Thoracic aorta (tissue), 2 donors: Measurements from ENCODE around the gene CUBN. TPM values are rescaled to one million over a fixed set of nuclear protein-coding genes. Genes with fewer than 3 reads are reported as not detected.
A peak's percentile ranks its signal among the peaks of the same experiment; 100 is the strongest.

ENCODE experiments used
- ATAC-seq: fragments of 150-250 bp; one replicate; pipeline ENCODE4 v1.8.0; 2017; ENCODE audit warnings: low read depth; ENCODE audit not compliant: insufficient number of reproducible peaks, low FRiP score
- DNase-seq: peaks from one replicate; pipeline ENCODE4 v3.0.0-alpha.2; 2020; ENCODE audit warnings: low spot score
- H3K27ac ChIP-seq, 2 donors: fragments of 200-600 bp; sonication (generic); 1 replicate in 1 of 2; 2 replicates in 1 of 2; pipeline ENCODE4 v1.5.1; 2016; ENCODE audit warnings: mild to moderate bottlenecking in 2 of 2, moderate library complexity in 2 of 2
- H3K27me3 ChIP-seq: fragments of 200-600 bp; sonication (generic); replicated peaks from 2 replicates; pipeline ENCODE4 v1.6.0; 2016; ENCODE audit warnings: mild to moderate bottlenecking; ENCODE audit not compliant: insufficient read depth
- H3K36me3 ChIP-seq: fragments of 200-600 bp; sonication (generic); one replicate; pipeline ENCODE4 v1.5.1; 2016
- H3K4me1 ChIP-seq, 2 donors: fragments of 200-600 bp; sonication (generic); 1 replicate in 1 of 2; 2 replicates in 1 of 2; pipeline versions ENCODE4 v1.5.1 to v1.6.0; 2016; ENCODE audit warnings: low read depth in 2 of 2, mild to moderate bottlenecking in 1 of 2; ENCODE audit not compliant: control insufficient read depth in 1 of 2
- H3K4me3 ChIP-seq: fragments of 200-600 bp; sonication (generic); 2 replicates; pipeline ENCODE4 v1.5.1; 2016; ENCODE audit warnings: mild to moderate bottlenecking
- H3K9me3 ChIP-seq: fragments of 200-600 bp; sonication (generic); 2 replicates; pipeline ENCODE4 v1.5.1; 2016
- total RNA-seq, 2 donors: library from RNA; depleted of rRNA; stranded (reverse); fragments of >200 nt; gene quantifications; one replicate each; pipeline versions ENCODE4 v1.1.0 to v1.2.3, GENCODE V29; 2016
- TF ChIP-seq, protein P1 (sequence below): fragments of 200-600 bp; sonication (generic); IDR thresholded peaks from one replicate; pipeline ENCODE4 v1.5.1; 2019; ENCODE audit warnings: antibody characterized with exemption

CUBN gene
- total RNA-seq, 2 donors from 2014 or later = 4.1 to 4.6 TPM

DNA sequence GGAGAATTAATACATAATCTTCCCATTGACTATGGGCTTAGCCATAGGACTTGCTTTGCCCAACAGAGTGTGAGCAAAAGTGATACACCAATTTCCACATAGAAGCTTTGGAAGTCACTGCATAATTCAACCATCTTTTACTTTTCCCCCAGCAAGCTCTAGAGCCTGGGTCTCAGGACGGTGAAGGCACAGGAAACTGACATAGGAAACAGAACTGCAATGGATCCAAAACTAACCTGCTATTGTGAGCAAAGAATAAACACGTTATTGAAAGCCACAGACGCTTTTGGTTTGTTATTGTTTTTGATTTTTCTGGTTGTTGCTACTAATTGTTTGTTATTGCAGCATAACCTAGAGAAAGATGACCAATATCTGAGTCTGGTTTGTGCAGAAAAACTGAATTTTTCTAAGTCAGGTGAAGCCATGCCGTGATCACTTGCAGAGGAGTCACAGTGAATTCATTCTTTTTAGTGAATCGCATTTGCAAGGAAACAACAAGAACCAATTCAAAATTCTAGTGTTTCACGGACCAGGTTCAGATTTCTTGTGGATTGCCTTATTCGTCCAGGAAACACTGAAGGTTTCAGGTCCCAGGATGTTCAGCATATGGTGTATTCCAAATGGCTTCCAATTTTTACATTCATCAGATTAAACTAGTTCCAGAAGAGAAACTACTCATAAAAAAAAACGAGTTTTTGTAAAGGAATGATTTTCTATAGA lies 52.8 kb downstream of the CUBN start:
- H3K36me3 ChIP-seq = no peaks in the 10 kb centered on the region
- peak overlapping the region; percentile 76 to 82 for H3K27ac ChIP-seq
- H3K27me3 ChIP-seq = no peaks in the 10 kb centered on the region
- peaks cover 27 to 41% of the 10 kb centered on the region in 2 donors for H3K4me1 ChIP-seq
- TF ChIP-seq, protein P1, sequence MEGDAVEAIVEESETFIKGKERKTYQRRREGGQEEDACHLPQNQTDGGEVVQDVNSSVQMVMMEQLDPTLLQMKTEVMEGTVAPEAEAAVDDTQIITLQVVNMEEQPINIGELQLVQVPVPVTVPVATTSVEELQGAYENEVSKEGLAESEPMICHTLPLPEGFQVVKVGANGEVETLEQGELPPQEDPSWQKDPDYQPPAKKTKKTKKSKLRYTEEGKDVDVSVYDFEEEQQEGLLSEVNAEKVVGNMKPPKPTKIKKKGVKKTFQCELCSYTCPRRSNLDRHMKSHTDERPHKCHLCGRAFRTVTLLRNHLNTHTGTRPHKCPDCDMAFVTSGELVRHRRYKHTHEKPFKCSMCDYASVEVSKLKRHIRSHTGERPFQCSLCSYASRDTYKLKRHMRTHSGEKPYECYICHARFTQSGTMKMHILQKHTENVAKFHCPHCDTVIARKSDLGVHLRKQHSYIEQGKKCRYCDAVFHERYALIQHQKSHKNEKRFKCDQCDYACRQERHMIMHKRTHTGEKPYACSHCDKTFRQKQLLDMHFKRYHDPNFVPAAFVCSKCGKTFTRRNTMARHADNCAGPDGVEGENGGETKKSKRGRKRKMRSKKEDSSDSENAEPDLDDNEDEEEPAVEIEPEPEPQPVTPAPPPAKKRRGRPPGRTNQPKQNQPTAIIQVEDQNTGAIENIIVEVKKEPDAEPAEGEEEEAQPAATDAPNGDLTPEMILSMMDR = no peak
- DNase-seq = no peak
- H3K9me3 ChIP-seq = no peaks in the 10 kb centered on the region
- ATAC-seq = no peak
- no peak overlapping the region for H3K4me3 ChIP-seq

GRCh38 chr10:17075533-17076359 lies 53.9 kb downstream of the CUBN start:
- no peaks in the 10 kb centered on the region for H3K27me3 ChIP-seq
- no peaks in the 10 kb centered on the region for H3K9me3 ChIP-seq
- peaks cover 27 to 41% of the 10 kb centered on the region in 2 donors for H3K4me1 ChIP-seq
- DNase-seq = no peak
- peak overlapping the region; percentile 1 for H3K4me3 ChIP-seq
- TF ChIP-seq, protein P1 = no peak
- ATAC-seq = peak; percentile 95
- peak overlapping the region; percentile 76 to 82 for H3K27ac ChIP-seq
- no peaks in the 10 kb centered on the region for H3K36me3 ChIP-seq

DNA sequence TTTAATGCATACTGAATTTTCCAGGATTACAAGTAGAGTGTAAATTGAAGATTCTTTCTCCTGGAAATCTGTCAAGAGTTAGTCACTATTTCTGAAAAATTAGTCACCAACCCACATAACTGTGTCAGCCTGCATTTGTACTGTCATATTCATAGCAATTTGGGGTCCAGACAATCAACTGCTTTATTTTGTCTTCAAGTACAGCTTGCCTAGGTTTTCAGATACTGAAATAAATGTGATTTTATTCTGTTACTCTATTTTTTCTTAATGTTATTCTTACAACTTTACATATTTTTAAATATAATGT lies 55.1 kb downstream of the CUBN start:
- Histone ChIP-seq H3K27ac (peak overlapping the region in 1 of 2 donors; percentile 76), H3K9me3 (no peaks in the 10 kb centered on the region), H3K4me3 (no peak overlapping the region), H3K4me1 (peaks cover 27 to 41% of the 10 kb centered on the region in 2 donors), H3K36me3 (no peaks in the 10 kb centered on the region), H3K27me3 (no peaks in the 10 kb centered on the region)
- TF ChIP-seq, protein P1 = no peak
- DNase-seq (no peak), ATAC-seq (no peak)

DNA sequence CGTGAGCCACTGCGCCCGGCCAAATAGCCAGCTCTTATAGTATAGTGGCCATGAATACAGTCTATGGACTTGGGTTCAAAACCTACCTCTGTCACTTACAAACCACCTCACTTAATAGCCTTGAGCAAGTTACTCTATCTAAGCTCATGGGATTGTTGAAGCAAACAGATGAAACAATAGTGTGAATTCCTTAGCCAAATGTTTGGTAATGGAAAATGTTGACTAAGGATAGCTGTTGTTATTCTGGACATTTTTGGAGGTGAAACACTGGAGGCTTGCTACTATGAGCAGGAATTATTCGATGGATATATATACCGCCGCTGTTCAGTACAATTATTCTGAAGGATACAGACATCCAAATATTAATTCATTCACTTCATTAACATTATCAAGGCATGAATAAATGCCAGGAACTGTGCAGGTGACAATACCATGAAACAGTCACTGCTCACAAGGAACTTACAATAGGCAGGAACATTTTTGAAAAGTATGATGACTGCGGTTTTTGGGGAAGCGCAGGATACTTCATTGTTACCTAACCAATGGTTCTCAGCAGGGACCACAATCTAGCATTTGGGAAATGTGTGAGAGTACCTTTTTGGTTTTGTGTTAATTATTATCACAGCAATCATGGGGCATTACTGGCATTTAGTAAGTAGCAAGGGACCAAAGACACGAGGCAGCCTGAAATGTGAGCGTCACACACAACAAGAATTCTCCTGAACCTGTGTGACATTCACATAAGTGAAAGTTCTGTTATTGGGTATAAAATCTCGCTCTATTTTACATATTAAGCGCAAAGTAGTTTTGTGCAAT lies 55.7 kb downstream of the CUBN start:
- Histone ChIP-seq H3K27me3 (no peaks in the 10 kb centered on the region), H3K27ac (peak overlapping the region in 1 of 2 donors; percentile 24), H3K9me3 (no peaks in the 10 kb centered on the region), H3K4me3 (no peak overlapping the region), H3K36me3 (no peaks in the 10 kb centered on the region), H3K4me1 (peaks cover 27 to 41% of the 10 kb centered on the region in 2 donors)
- ATAC-seq (no peak), DNase-seq (no peak)
- TF ChIP-seq, protein P1 = no peak

- TF ChIP-seq, protein P1 = no peak
- Histone ChIP-seq H3K27ac (no peak overlapping the region), H3K4me1 (peaks cover 4 to 30% of the 10 kb centered on the region in 2 donors), H3K27me3 (no peaks in the 10 kb centered on the region), H3K36me3 (no peaks in the 10 kb centered on the region), H3K4me3 (no peak overlapping the region), H3K9me3 (no peaks in the 10 kb centered on the region)
- ATAC-seq = no peak
- no peak for DNase-seq
Measured at GRCh38 chr10:17068953-17069352, 60.7 kb downstream of the CUBN start.
